GM18505 (cell line): Measurements from ENCODE around the gene ALDOC.

ENCODE experiments used
- ATAC-seq: cut with Tn5 transposase; IDR thresholded peaks from one replicate; pipeline ENCODE4 v1.9.1; 2021; ENCODE audit not compliant: unreplicated experiment
- POLR2A ChIP-seq: IDR thresholded peaks from 4 replicates; pipeline ENCODE4 v1.6.1; 2011; ENCODE audit warnings: borderline replicate concordance; ENCODE audit not compliant: insufficient read depth, insufficient read length; ENCODE audit errors: extremely low read depth

ALDOC gene

GRCh38 chr17:28540231-28540630, 36.5 kb downstream of the ALDOC start:
- ATAC-seq, result no peak
- TF ChIP-seq POLR2A, result no peak

GRCh38 chr17:28538296-28538895, 38.3 kb downstream of the ALDOC start:
- TF ChIP-seq POLR2A, result no peak
- ATAC-seq, result no peak

GRCh38 chr17:28537219-28537610, 39.5 kb downstream of the ALDOC start:
- ATAC-seq, result no peak
- no peak for TF ChIP-seq POLR2A

- no peak for TF ChIP-seq POLR2A
- ATAC-seq, result no peak
Measured at GRCh38 chr17:28536532-28537218, 40.0 kb downstream of the ALDOC start.

- no peak for TF ChIP-seq POLR2A
- ATAC-seq, result no peak
Measured at GRCh38 chr17:28534740-28535375, 41.8 kb downstream of the ALDOC start.

GRCh38 chr17:28533091-28533807, 43.4 kb downstream of the ALDOC start:
- no peak for TF ChIP-seq POLR2A
- ATAC-seq, result no peak

- no peak for TF ChIP-seq POLR2A
- no peak for ATAC-seq
Measured at GRCh38 chr17:28532050-28532960, 44.4 kb downstream of the ALDOC start.

GRCh38 chr17:28530926-28531325, 45.8 kb downstream of the ALDOC start:
- TF ChIP-seq POLR2A, result no peak

GRCh38 chr17:28530250-28530649, 46.4 kb downstream of the ALDOC start:
- no peak for TF ChIP-seq POLR2A
- ATAC-seq, result no peak

More at GRCh38 chr17:28530926-28531325, 45.8 kb downstream of the ALDOC start:
- ATAC-seq, result no peak

GRCh38 chr17:28529013-28529400, 47.7 kb downstream of the ALDOC start:
- no peak for TF ChIP-seq POLR2A
- ATAC-seq, result no peak

GRCh38 chr17:28528327-28529012, 48.2 kb downstream of the ALDOC start:
- ATAC-seq, result no peak
- no peak for TF ChIP-seq POLR2A

- no peak for TF ChIP-seq POLR2A
- ATAC-seq, result no peak
Measured at GRCh38 chr17:28527859-28528258, 48.8 kb downstream of the ALDOC start.
